Measurements from ENCODE around the gene PDSS2. TPM values are rescaled to one million over a fixed set of nuclear protein-coding genes. Genes with fewer than 3 reads are reported as not detected.

The PDSS2 gene
- total RNA-seq, 1 donor from 2014 or later: 19.3 TPM

GRCh38 chr6:107246972-107247615 lies 212.3 kb downstream of the PDSS2 start:
- H3K27ac Mint-ChIP-seq: no peak overlapping the region
- no peak for TF ChIP-seq CTCF (IDR thresholded peaks at IDR 0.05)
- H3K9me3 Mint-ChIP-seq: no peaks in the 10 kb centered on the region
- DNase-seq: no peak
- ChIA-PET CTCF (no interaction called here), POLR2A (no interaction called here)
- intact Hi-C loops (cut with micrococcal nuclease): no loop called here
- H3K36me3 Mint-ChIP-seq (ENCODE audit: low read depth): peaks cover 4% of the 10 kb centered on the region
- ATAC-seq (ENCODE audit: low read depth): no peak
- peaks cover 7% of the 10 kb centered on the region for H3K4me1 Mint-ChIP-seq
- H3K27me3 Mint-ChIP-seq: no peaks in the 10 kb centered on the region
- H3K4me3 Mint-ChIP-seq: no peak overlapping the region

- DNase-seq (no peak), ATAC-seq (ENCODE audit: low read depth) (no peak)
- POLR2A ChIA-PET: no interaction called here
- Mint-ChIP-seq H3K4me3 (no peak overlapping the region), H3K27me3 (no peaks in the 10 kb centered on the region), H3K36me3 (ENCODE audit: low read depth) (peaks cover 8% of the 10 kb centered on the region), H3K27ac (no peak overlapping the region), H3K9me3 (no peaks in the 10 kb centered on the region), H3K4me1 (peaks cover 7% of the 10 kb centered on the region)
- intact Hi-C loops (cut with micrococcal nuclease): no loop called here
- TF ChIP-seq CTCF (IDR thresholded peaks at IDR 0.05): no peak
- CTCF ChIA-PET: no interaction called here
Observed at GRCh38 chr6:107246249-107246971, 213.0 kb downstream of the PDSS2 start.

GRCh38 chr6:107244742-107245480 lies 214.5 kb downstream of the PDSS2 start:
- Mint-ChIP-seq H3K27ac (no peak overlapping the region), H3K9me3 (no peaks in the 10 kb centered on the region), H3K4me3 (no peak overlapping the region), H3K4me1 (peaks cover 7% of the 10 kb centered on the region), H3K36me3 (ENCODE audit: low read depth) (peaks cover 8% of the 10 kb centered on the region), H3K27me3 (no peaks in the 10 kb centered on the region)
- no peak for TF ChIP-seq CTCF (IDR thresholded peaks at IDR 0.05)
- intact Hi-C loops (cut with micrococcal nuclease): no loop called here
- DNase-seq: no peak
- ChIA-PET CTCF (no interaction called here), POLR2A (no interaction called here)
- no peak for ATAC-seq (ENCODE audit: low read depth)

GRCh38 chr6:107244082-107244741 lies 215.2 kb downstream of the PDSS2 start:
- Mint-ChIP-seq H3K27ac (no peak overlapping the region), H3K4me1 (peaks cover 7% of the 10 kb centered on the region), H3K36me3 (ENCODE audit: low read depth) (peaks cover 8% of the 10 kb centered on the region), H3K27me3 (no peaks in the 10 kb centered on the region), H3K4me3 (no peak overlapping the region), H3K9me3 (no peaks in the 10 kb centered on the region)
- ChIA-PET POLR2A (no interaction called here), CTCF (no interaction called here)
- no peak for DNase-seq
- intact Hi-C loops (cut with micrococcal nuclease): no loop called here
- no peak for TF ChIP-seq CTCF (IDR thresholded peaks at IDR 0.05)
- ATAC-seq (ENCODE audit: low read depth): no peak

GRCh38 chr6:107243471-107243870 lies 215.9 kb downstream of the PDSS2 start:
- no peak overlapping the region for H3K4me3 Mint-ChIP-seq
- no peak for DNase-seq
- no peak for ATAC-seq (ENCODE audit: low read depth)
- H3K27me3 Mint-ChIP-seq: no peaks in the 10 kb centered on the region
- H3K4me1 Mint-ChIP-seq: peaks cover 7% of the 10 kb centered on the region
- TF ChIP-seq CTCF (IDR thresholded peaks at IDR 0.05): no peak
- no peaks in the 10 kb centered on the region for H3K9me3 Mint-ChIP-seq
- peaks cover 9% of the 10 kb centered on the region for H3K36me3 Mint-ChIP-seq (ENCODE audit: low read depth)
- no peak overlapping the region for H3K27ac Mint-ChIP-seq
- POLR2A ChIA-PET: no interaction called here
- CTCF ChIA-PET: no interaction called here
- intact Hi-C loops (cut with micrococcal nuclease): no loop called here

Data from activated B cell treated with CpG ODN at 0.5 μM for 24 hours (primary cell).